K562 (cell line): ENCODE data around the gene FBXW8. TPM values are rescaled to one million over a fixed set of nuclear protein-coding genes. Genes with fewer than 3 reads are reported as not detected.

Source experiments
- ATAC-seq: fragments of 200-7000 bp; cut with Tn5 transposase; 3 replicates; pipeline ENCODE4 v1.9.1; 2020; ENCODE audit warnings: moderate library complexity
- BruUV-seq: library from RNA; stranded (reverse); fragments of 400-500 nt; replicated peaks from 2 replicates; lab custom pipeline; 2021; lab: Mats Ljungman, UMichigan
- CTCF ChIA-PET: fragments of 300-600 bp; formaldehyde crosslinking; extraction: SDS; loops from one replicate; lab custom pipeline; 2021; ENCODE audit warnings: low intra/inter-chr PET ratio; lab: Yijun Ruan, JAX
- POLR2A ChIA-PET: fragments of 300-600, 350-650 bp; sonication (Branson Sonifier 250); formaldehyde crosslinking; extraction: SDS; loops from one replicate; lab custom pipeline; 2021; ENCODE audit warnings: antibody characterized with exemption, inconsistent platforms; lab: Yijun Ruan, JAX
- DNase-seq, 4 experiments: peaks; one replicate each; pipeline versions ENCODE4 v3.0.0 to v3.0.0-alpha.2; 2011 to 2018; ENCODE audit warnings: low spot score in 3 of 4, mixed read lengths in 3 of 4; ENCODE audit errors: extremely low read depth in 1 of 4
- FAIRE-seq: peaks from 2 replicates; lab custom pipeline; 2011; peaks lifted over from hg19 to GRCh38; lab: Jason Lieb, UNC
- H2AFZ ChIP-seq: 2 replicates; pipeline ENCODE4 v1.6.0; 2011; ENCODE audit warnings: low read depth, low read length, control low read depth, inconsistent platforms
- H3K27ac ChIP-seq: fragments of 200-600 bp; 3 replicates; pipeline ENCODE4 v1.8.0; 2011; ENCODE audit warnings: low read depth, mild to moderate bottlenecking, control low read depth, inconsistent platforms, low read length, moderate library complexity, mixed read lengths; ENCODE audit errors: extremely low read depth
- H3K27me3 ChIP-seq, 2 experiments: fragments of 300-600 bp in 1 of 2; 2 replicates in 1 of 2; 3 replicates in 1 of 2; pipeline versions ENCODE4 v1.6.0 to v1.8.0; 2011; ENCODE audit warnings: inconsistent platforms in 2 of 2, low read length in 2 of 2, mild to moderate bottlenecking in 1 of 2, mixed read lengths in 1 of 2, moderate library complexity in 1 of 2; ENCODE audit not compliant: control insufficient read depth in 2 of 2, insufficient read depth in 2 of 2
- H3K36me3 ChIP-seq: fragments of 300-600 bp; 3 replicates; pipeline ENCODE4 v1.8.0; 2011; ENCODE audit warnings: mild to moderate bottlenecking, low read length, inconsistent platforms; ENCODE audit not compliant: control insufficient read depth, insufficient read depth
- H3K4me1 ChIP-seq, 2 experiments: fragments of 200-600 bp in 1 of 2; replicated peaks in 1 of 2; 2 replicates in 1 of 2; 3 replicates in 1 of 2; pipeline versions ENCODE4 v1.5.1 to v1.8.0; 2011; ENCODE audit warnings: inconsistent platforms in 2 of 2, low read length in 2 of 2, mild to moderate bottlenecking in 1 of 2, mixed read lengths in 1 of 2, moderate library complexity in 1 of 2; ENCODE audit not compliant: control insufficient read depth in 2 of 2, insufficient read depth in 2 of 2
- H3K4me2 ChIP-seq: 2 replicates; pipeline ENCODE4 v1.6.1; 2011; ENCODE audit warnings: low read length, control low read depth, inconsistent platforms, mixed read lengths; ENCODE audit not compliant: insufficient read depth
- H3K4me3 ChIP-seq: fragments of 200-600 bp; sonication (generic), shearing (Covaris generic); 2 replicates; pipeline ENCODE4 v1.5.1; 2016; ENCODE audit warnings: control low read depth, inconsistent platforms
- H3K79me2 ChIP-seq: fragments of 200-600 bp; 3 replicates; pipeline ENCODE4 v1.8.0; 2011; ENCODE audit warnings: low read length, inconsistent platforms; ENCODE audit not compliant: control insufficient read depth, insufficient read depth
- H3K9ac ChIP-seq, 2 experiments: 2 replicates each; pipeline versions ENCODE4 v1.6.0 to v1.6.1; 2011; ENCODE audit warnings: low read depth in 2 of 2, low read length in 2 of 2, control low read depth in 1 of 2, inconsistent platforms in 1 of 2, mild to moderate bottlenecking in 1 of 2, mixed read lengths in 1 of 2; ENCODE audit not compliant: insufficient read depth in 1 of 2
- H3K9me1 ChIP-seq: one replicate; pipeline ENCODE4 v1.6.0; 2011; ENCODE audit warnings: inconsistent platforms, mild to moderate bottlenecking, low read length, moderate library complexity; ENCODE audit not compliant: control insufficient read depth, insufficient read depth
- H3K9me3 ChIP-seq: replicated peaks from 2 replicates; pipeline ENCODE4 v1.5.1; 2011; ENCODE audit warnings: low read depth, low read length, inconsistent platforms; ENCODE audit not compliant: control insufficient read depth, insufficient read depth
- H4K20me1 ChIP-seq: replicated peaks from 2 replicates; pipeline ENCODE4 v1.6.1; 2011; ENCODE audit warnings: low read length, inconsistent platforms, mixed read lengths; ENCODE audit not compliant: control insufficient read depth, insufficient read depth
- CHD2 ChIP-seq: IDR thresholded peaks from 2 replicates; pipeline ENCODE4 v1.6.1; 2011; ENCODE audit warnings: low read depth, low read length
- EGR1 ChIP-seq: fragments of 450-650 bp; conservative IDR thresholded peaks from 2 replicates; pipeline ENCODE4 v1.6.1; 2017; ENCODE audit warnings: mild to moderate bottlenecking
- HES1 ChIP-seq: fragments of 450-650 bp; IDR thresholded peaks from 2 replicates; pipeline ENCODE4 v1.6.1; 2016; ENCODE audit warnings: low read depth, mild to moderate bottlenecking, moderate library complexity
- HEY1 ChIP-seq: fragments of 250-450 bp; sonication (Bioruptor Pico); IDR thresholded peaks from 2 replicates; pipeline ENCODE4 v1.5.0; 2020; ENCODE audit warnings: mild to moderate bottlenecking, moderate library complexity, borderline replicate concordance
- NUFIP1 ChIP-seq: fragments of 450-650 bp; IDR thresholded peaks from 2 replicates; pipeline ENCODE4 v1.6.1; 2018; ENCODE audit not compliant: partially characterized antibody
- POLR2B ChIP-seq: fragments of 450-650 bp; IDR thresholded peaks from 2 replicates; pipeline ENCODE4 v1.6.1; 2018; ENCODE audit warnings: low read depth; ENCODE audit not compliant: partially characterized antibody
- ZNF23 ChIP-seq: fragments of 250-450 bp; sonication (Bioruptor Pico); IDR thresholded peaks from 2 replicates; pipeline ENCODE4 v1.4.0; 2020; ENCODE audit warnings: mild to moderate bottlenecking
- ZNF551 ChIP-seq: fragments of 250-450 bp; sonication (Bioruptor Pico); IDR thresholded peaks from 2 replicates; pipeline ENCODE4 v1.5.0; 2021; ENCODE audit warnings: mild to moderate bottlenecking, moderate library complexity
- ZNF639 ChIP-seq, 2 experiments: fragments of 200-800 bp in 1 of 2; sonication (Bioruptor generic) in 1 of 2; sonication (generic) in 1 of 2; formaldehyde crosslinking in 1 of 2; IDR thresholded peaks in 1 of 2; conservative IDR thresholded peaks in 1 of 2; 2 replicates each; pipeline versions ENCODE4 v1.5.0 to v1.6.1; 2016 to 2020; ENCODE audit warnings: missing compliant biosample characterization in 1 of 2, missing genetic modification characterization in 1 of 2, missing genetic modification reagents in 1 of 2
- ZNF740 ChIP-seq, 3 experiments: fragments of 200-800 bp in 1 of 3; sonication (Bioruptor generic) in 1 of 3; sonication (generic) in 1 of 3; formaldehyde crosslinking in 1 of 3; IDR thresholded peaks; 2 replicates each; pipeline versions ENCODE4 v1.6.1 to v1.8.0; 2016 to 2022; ENCODE audit warnings: mild to moderate bottlenecking in 2 of 3, missing compliant biosample characterization in 2 of 3, missing genetic modification characterization in 2 of 3, missing genetic modification reagents in 1 of 3
- WGBS: fragments of 100-300 bp; shearing (Covaris generic); methylation state at CpG from one replicate; pipeline ENCODE4 v1.1.6; 2016; ENCODE audit warnings: low coverage, mixed read lengths; ENCODE audit not compliant: insufficient coverage; ENCODE audit errors: missing lambda C conversion rate; 5-methylcytosine and 5-hydroxymethylcytosine counted together
- in situ Hi-C: fragments of 300-500 bp; cut with MboI; formaldehyde crosslinking; loops from 4 replicates; pipeline ENCODE4 v1.15.0; 2018; ENCODE audit warnings: inconsistent platforms, mixed read lengths
- intact Hi-C: fragments of 100-400 bp; cut with micrococcal nuclease; formaldehyde crosslinking; loops from 2 replicates; pipeline ENCODE4 v1.14.2; 2022
- polyA plus RNA-seq, 8 experiments: library from polyadenylated mRNA; depleted of rRNA in 4 of 8; stranded (reverse) in 5 of 8; unstranded in 3 of 8; fragments of >200 nt; fragmentation: Nextera tagmentation in 2 of 8; fragmentation: Illumina TruSeq in 1 of 8; extraction: Ambion mirVana in 2 of 8; extraction: Trizol in 1 of 8; gene quantifications; 2 replicates each; pipeline versions ENCODE4 v1.2.1 to v1.2.3, GENCODE V29; 2011 to 2014; ENCODE audit warnings: inconsistent platforms in 1 of 8, missing spikeins in 1 of 8
- total RNA-seq, 7 experiments: library from RNA; depleted of rRNA in 6 of 7; stranded (reverse); fragments of >200 nt in 6 of 7; fragmentation: Illumina TruSeq in 2 of 7; extraction: Trizol in 2 of 7; gene quantifications; 2 replicates each; pipeline versions ENCODE4 v1.2.1 to v1.2.3, GENCODE V29; 2011 to 2021; ENCODE audit warnings: low replicate concordance in 1 of 7

Gene FBXW8
- total and polyA plus RNA-seq, 9 of the 15 experiments (the other 6 are each of a cell fraction or from before 2014, with no cell fraction given): 0.58 to 8.3 (median 4.4) TPM

DNA sequence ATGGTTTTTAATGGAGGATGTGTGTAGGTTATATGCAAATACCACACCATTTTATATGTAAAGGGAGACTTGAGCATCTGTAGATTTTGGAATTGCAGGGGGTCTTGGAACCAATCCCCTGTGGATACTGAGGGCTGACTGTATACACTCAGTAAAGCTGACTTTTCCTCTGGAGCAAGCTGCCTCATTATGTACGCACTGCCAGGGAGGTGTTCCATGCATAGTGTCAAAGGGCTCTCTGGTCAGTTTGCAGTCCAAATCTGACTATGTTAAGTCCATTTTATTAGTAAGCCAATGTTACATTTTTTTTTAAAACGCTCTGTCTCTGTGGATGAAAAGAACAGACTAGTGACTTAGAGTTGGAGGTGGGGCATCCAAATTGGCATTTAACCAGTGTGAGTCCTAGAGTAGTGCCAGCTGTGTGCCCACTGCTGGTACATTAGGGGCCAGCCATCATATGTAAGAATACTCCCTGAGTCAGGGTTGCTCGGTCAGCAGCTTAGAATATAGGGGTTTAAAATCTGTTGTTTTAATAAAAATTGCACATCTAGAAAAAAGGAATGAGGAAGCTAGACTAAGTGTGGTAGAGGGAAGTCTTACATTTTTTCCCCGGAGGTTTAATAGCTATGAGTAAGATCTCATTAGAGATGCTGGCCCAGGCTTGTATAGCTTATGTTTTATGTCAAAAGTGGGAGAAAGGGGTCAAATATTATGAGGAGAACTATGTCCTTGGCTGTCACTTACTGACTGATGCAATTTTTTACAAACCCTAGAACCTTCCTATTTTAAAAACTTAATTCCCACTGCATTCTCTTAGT lies 101.4 kb downstream of the FBXW8 start:
- ATAC-seq (no peak), DNase-seq (no peak), FAIRE-seq (no peak)
- no peak for TF ChIP-seq NUFIP1
- no peak for TF ChIP-seq ZNF23 (CRISPR knock-in tag)
- TF ChIP-seq ZNF639 (CRISPR knock-in tag; conservative IDR thresholded peaks at IDR 0.05 in 1 of 2, IDR thresholded peaks at IDR 0.05 in 1 of 2): no peak
- TF ChIP-seq POLR2B: no peak
- TF ChIP-seq HES1: no peak
- TF ChIP-seq CHD2: no peak
- no peak for TF ChIP-seq ZNF740 (CRISPR knock-in tag; IDR thresholded peaks at IDR 0.05)
- TF ChIP-seq ZNF740 (tag; IDR thresholded peaks at IDR 0.05): no peak
- TF ChIP-seq HEY1 (CRISPR knock-in tag): no peak
- no peak for TF ChIP-seq EGR1
- TF ChIP-seq ZNF551: no peak
- in situ Hi-C loops: no loop called here
- no peak overlapping the region for H2AFZ ChIP-seq
- intact Hi-C loops: no loop called here
- BruUV-seq: no TSS peak
- CTCF ChIA-PET: no interaction called here
- H3K9me1 ChIP-seq: no peaks in the 10 kb centered on the region
- WGBS: 64% methylated on average over 4 of the region's 4 CpGs
- POLR2A ChIA-PET: interaction anchor here (1.3 kb wide), 1 partner anchor 13 kb away, joined by 7 read pairs; no protein-coding TSS in a partner anchor
- 0 out of 2 replicates have a peak, but pooled peaks cover 2% of the 10 kb centered on the region for H3K9me3 ChIP-seq
- no peak overlapping the region for H3K4me3 ChIP-seq
- H3K36me3 ChIP-seq: 0 out of 3 replicates have a peak, but pooled peaks cover 3% of the 10 kb centered on the region
- no peak overlapping the region for H3K9ac ChIP-seq
- H3K27me3 ChIP-seq: no peaks in the 10 kb centered on the region
- no peak overlapping the region for H3K4me2 ChIP-seq
- H3K4me1 ChIP-seq: peaks cover 0 to 3% of the 10 kb centered on the region in 2 experiments; a peak in 1 of 5 replicates
- no peak overlapping the region for H3K27ac ChIP-seq
- H3K79me2 ChIP-seq: no peaks in the 10 kb centered on the region
- no peaks in the 10 kb centered on the region for H4K20me1 ChIP-seq
